G401 (cell line): ENCODE data around the gene SAMD3. TPM values are rescaled to one million over a fixed set of nuclear protein-coding genes. Genes with fewer than 3 reads are reported as not detected.
"Not testable (repeated sequence)": the region's sequence is repeated elsewhere in the genome, so short reads cannot be mapped to it uniquely, and the experiment has no call there.

Experiments
- DNase-seq: peaks from one replicate; pipeline ENCODE4 v3.0.0-alpha.2; 2015; ENCODE audit warnings: low spot score
- in situ Hi-C: cut with HindIII; loops from 2 replicates; pipeline ENCODE4 v1.10.0; 2016; ENCODE audit warnings: low sequenced_read_pairs, mixed read lengths
- total RNA-seq: library from RNA; depleted of rRNA; stranded (reverse); fragments of >200 nt; shearing (Covaris generic); gene quantifications from 2 replicates; pipeline ENCODE4 v1.2.3, GENCODE V29; 2014

The SAMD3 gene
- total RNA-seq, 1 experiment from 2014 or later: not detected

- in situ Hi-C loops: no loop called here
- no peak for DNase-seq
These were observed 39.2 kb downstream of the SAMD3 start for GRCh38 chr6:130183271-130184222.

- in situ Hi-C loops: no loop called here
- no peak for DNase-seq
These were observed 40.3 kb downstream of the SAMD3 start for GRCh38 chr6:130182466-130182865.

DNA sequence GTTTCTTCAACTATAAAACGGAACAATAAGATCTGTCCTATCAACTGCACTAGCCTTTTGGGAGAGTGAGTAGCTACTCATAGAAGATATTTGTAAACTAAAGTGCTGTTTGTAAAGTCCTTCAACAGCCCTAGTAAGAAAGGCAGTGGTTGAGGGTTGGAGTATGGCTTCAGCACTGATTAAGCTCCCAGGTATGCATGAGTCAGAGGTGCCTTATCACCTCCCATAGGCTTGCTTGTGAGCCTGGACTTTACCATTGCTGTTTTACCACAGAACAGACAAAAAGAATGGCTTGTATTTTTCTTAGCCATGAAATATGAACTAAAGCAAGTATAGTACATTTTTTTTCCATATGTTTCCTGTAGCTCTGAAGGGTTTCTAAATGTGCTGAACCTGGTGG, 44.1 kb downstream of the SAMD3 start:
- in situ Hi-C loops: no loop called here
- no peak for DNase-seq

DNA sequence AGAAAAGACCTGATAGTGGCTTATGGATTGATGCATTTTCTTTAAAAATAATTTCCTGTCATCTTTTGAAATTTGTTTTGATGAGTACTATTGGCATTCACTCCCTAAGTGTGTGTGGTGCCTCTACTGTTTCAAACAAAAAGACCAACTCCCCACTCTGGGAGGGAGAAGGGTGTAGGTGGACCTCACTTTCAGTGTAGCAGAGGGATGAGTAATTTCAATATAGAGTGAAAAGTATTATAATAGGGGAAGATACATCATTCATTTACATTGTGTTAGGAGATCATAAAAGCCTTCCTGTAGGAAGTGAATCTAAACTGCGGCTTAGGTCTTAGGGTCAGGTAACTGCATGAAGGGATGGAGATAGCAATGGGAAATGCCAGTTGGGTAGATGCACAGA, 46.4 kb downstream of the SAMD3 start:
- no peak for DNase-seq
- in situ Hi-C loops: no loop called here

DNA sequence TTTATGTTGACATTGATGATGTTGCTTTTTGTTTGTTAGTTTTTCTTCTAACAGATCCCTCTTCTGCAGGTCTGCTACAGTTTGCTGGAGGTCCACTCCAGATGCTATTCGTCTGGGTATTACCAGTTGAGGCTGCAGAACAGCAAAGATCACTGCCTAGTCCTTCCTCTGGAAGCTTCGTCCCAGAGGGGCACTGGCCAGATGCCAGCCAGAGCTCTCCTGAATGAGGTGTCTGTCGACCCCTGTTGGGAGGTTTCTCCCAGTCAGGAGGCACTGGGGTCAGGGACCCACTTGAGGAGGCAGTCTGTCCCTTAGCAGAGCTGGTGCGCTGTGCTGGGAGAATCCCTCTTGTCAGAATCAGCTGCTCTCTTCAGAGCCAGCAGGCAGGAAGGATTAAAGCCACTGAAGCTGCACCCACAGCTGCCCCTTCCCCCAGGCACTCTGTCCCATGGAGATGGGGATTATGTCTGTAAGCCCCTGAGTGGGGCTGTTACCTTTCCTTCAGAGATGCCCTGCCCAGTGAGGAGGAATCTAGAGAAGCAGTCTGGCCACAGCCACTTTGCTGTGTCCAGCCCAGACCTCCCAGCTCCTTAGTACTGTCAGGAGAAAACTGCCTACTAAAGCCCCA, 49.3 kb downstream of the SAMD3 start:
- in situ Hi-C loops, DNase-seq: not testable (repeated sequence)

DNA sequence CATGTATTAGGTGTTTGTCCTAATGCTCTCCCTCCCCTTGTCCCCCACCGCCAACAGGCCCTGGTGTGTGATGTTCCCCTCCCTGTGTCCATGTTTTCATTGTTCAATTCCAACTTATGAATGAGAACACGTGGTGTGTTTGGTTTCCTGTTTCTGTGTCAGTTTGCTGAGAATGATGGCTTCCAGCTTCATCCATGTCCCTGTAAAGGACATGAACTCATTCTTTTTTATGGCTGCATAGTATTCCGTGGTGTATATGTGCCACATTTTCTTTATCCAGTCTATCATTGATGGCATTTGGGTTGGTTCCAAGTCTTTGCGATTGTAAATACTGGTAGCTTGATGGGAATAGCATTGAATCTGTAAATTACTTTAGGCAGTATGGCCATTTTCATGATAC, 52.6 kb downstream of the SAMD3 start:
- in situ Hi-C loops, DNase-seq: not testable (repeated sequence)

DNA sequence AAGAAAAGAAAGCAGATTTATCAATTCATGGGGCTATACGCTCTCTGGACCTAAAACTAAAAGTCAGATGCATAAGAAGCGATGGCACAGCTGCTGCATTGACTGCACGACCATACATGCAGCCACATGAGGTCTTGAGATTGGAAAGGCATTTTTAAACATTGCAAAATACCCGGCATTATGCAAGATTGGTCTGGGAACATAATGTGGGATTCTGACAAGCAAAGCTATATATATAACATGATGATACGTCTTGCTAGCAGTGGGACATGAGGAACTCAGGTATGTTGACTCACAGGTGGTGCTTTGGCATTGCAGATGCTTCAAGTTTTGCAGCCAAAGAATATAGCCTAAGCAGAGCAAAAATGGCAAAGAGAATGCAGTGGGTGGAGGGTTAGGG, 55.1 kb downstream of the SAMD3 start:
- in situ Hi-C loops: no loop called here

DNA sequence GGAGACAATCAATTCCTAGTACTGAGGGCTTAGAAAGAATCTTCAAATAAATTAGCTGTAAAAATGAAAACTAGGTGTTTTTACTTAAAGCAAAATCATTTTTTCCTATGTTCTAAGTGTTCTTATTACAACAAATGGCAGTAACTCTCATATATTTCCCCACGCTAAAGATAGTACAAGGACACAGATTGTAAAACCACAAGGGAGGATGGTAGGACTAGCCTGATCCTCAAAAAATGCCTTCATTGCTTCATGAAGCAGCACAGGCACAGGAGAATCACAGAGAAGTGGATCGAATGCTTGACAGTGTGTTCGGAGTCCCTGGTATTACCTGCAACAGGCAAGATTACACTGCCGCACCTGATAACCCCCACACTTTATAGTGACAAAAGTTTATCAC, 58.5 kb downstream of the SAMD3 start:
- in situ Hi-C loops: no loop called here
- DNase-seq: no peak

More for the DNA sequence above, 55.1 kb downstream of the SAMD3 start:
- DNase-seq: no peak

DNA sequence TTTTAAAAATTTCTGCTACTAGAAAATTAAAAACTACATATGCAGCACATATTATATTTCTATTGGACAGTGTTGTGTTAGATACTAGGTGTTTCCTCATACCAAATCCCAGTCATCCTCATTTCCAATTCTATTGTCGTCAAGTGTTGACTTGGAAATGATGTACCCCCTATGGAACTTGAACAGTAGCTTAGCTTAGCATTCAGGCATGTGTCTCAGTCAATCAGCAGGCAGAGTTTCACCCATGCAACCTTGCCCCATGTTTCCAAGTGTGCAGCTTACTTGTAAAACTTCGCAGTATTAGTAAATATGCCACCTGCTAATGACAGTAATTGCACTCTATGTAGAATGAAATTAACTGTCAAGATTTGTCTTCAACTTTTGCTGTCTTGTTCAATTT, 59.5 kb downstream of the SAMD3 start:
- in situ Hi-C loops: no loop called here
- DNase-seq: no peak

DNA sequence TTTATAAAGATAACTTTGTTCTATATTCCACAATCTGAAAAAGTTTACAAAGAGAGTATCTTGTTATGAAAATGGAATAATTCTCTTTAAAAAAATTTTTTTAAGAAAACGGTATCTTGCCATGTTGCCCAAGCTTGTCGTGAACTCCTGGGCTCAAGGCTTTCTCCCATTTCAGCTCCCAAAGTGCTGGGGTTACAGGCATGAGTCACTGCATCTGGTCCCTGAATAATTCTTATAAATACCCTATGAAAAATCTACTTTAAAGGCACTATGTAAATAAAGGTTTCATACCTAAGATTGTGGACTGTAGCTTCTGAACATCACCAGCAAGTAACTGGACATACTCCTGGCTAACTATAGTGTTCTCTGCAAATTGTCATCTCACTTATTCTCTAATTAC, 60.3 kb downstream of the SAMD3 start:
- DNase-seq: no peak

GRCh38 chr6:130161683-130162404, 60.9 kb downstream of the SAMD3 start:
- DNase-seq: no peak
- in situ Hi-C loops: no loop called here

More for the DNA sequence above, 60.3 kb downstream of the SAMD3 start:
- in situ Hi-C loops: no loop called here

DNA sequence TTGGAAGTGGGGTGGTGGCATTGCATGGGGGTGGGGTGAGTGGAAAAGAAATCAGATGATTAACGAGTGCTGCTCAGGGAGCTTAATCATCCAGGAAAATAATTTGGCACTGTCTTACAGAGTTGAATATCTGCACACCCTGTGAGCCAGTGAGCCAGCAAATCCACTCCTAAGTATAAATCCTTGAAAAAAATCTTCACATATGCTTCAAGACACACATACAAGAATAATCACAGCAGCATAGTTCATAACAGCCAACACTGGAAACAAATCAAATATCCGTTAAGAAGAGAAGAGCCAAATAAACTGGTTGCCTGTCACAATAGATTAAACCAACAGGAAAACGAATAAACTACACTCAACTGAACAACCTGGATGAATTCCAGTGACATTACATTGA, 62.8 kb downstream of the SAMD3 start:
- DNase-seq: peak; percentile 61
- in situ Hi-C loops: no loop called here

- in situ Hi-C loops: no loop called here
- no peak for DNase-seq
These were observed 64.2 kb downstream of the SAMD3 start for GRCh38 chr6:130158548-130158947.

- in situ Hi-C loops: no loop called here
- no peak for DNase-seq
These were observed 64.7 kb downstream of the SAMD3 start for GRCh38 chr6:130158056-130158455.

- in situ Hi-C loops: no loop called here
- no peak for DNase-seq
These were observed 65.8 kb downstream of the SAMD3 start for GRCh38 chr6:130156908-130157307.

GRCh38 chr6:130152908-130153510, 69.7 kb downstream of the SAMD3 start:
- in situ Hi-C loops: no loop called here
- DNase-seq: no peak

DNA sequence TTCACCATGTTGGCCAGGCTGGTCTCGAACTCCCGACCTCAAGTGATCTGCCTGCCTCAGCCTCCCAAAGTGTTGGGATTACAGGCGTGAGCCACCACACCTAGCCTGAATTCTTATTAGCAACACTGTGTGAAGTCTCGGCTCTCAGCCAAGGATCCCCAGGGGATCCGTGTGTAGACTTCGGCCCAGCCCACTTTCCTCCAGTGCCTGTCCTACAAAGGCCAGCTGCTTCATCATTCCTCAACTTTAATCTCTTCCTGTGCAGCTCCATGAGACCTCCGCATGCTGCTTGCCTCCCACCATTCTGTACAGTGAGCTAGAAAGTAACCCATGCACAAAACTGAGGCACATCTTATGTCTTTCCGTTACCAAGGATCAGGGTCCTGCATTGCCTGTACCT, 71.8 kb downstream of the SAMD3 start:
- in situ Hi-C loops: no loop called here
- DNase-seq: no peak

GRCh38 chr6:130149016-130149415, 73.7 kb downstream of the SAMD3 start:
- in situ Hi-C loops: not testable (repeated sequence)

DNA sequence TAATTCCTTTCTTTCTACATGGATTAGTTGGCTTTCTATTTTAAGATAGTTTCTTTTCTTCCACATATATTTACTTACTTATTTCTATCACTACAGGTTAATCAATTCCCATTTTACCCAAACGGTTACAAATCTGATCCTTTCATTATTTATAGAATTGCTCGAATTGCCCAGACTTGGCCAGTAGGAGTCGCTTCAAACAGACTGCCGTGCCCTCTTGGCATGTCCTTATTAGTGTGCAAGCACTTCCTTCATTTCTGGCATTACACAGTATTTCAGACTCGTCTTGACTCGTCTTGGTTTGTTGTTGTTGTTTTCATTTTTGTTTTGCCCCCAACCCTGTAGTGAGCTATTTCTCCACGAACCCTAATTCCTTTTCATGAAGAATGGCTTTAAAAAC, 74.6 kb downstream of the SAMD3 start:
- in situ Hi-C loops: no loop called here
- no peak for DNase-seq

More at GRCh38 chr6:130149016-130149415, 73.7 kb downstream of the SAMD3 start:
- not testable (repeated sequence) for DNase-seq
